Muscle layer of colon (tissue), 2 donors: ENCODE measurements around the gene CDKN1A.

Experiments
- H3K27ac ChIP-seq: one replicate; pipeline ENCODE4 v1.7.0; 2013; ENCODE audit warnings: low read depth, mild to moderate bottlenecking, low read length, moderate library complexity
- H3K27me3 ChIP-seq, 2 donors: one replicate each; pipeline ENCODE4 v1.7.0; 2013; ENCODE audit warnings: low read length in 2 of 2, mild to moderate bottlenecking in 2 of 2; ENCODE audit not compliant: insufficient read depth in 2 of 2, control insufficient read depth in 1 of 2
- H3K36me3 ChIP-seq: one replicate; pipeline ENCODE4 v1.7.0; 2013; ENCODE audit warnings: mild to moderate bottlenecking, low read length; ENCODE audit not compliant: insufficient read depth
- H3K4me1 ChIP-seq: one replicate; pipeline ENCODE4 v1.7.0; 2013; ENCODE audit warnings: mild to moderate bottlenecking, low read length; ENCODE audit not compliant: insufficient read depth
- H3K4me3 ChIP-seq, 2 donors: one replicate each; pipeline ENCODE4 v1.7.0; 2013; ENCODE audit warnings: low read length in 2 of 2, low read depth in 1 of 2, mild to moderate bottlenecking in 1 of 2, moderate library complexity in 1 of 2
- H3K9ac ChIP-seq: one replicate; pipeline ENCODE4 v1.7.0; 2013; ENCODE audit warnings: low read length
- H3K9me3 ChIP-seq: one replicate; pipeline ENCODE4 v1.7.0; 2013; ENCODE audit warnings: mild to moderate bottlenecking, low read length
- donor health status: abdominal sarcoma.
- donor health status: Adenocarcinoma of cecum.

The CDKN1A gene

DNA sequence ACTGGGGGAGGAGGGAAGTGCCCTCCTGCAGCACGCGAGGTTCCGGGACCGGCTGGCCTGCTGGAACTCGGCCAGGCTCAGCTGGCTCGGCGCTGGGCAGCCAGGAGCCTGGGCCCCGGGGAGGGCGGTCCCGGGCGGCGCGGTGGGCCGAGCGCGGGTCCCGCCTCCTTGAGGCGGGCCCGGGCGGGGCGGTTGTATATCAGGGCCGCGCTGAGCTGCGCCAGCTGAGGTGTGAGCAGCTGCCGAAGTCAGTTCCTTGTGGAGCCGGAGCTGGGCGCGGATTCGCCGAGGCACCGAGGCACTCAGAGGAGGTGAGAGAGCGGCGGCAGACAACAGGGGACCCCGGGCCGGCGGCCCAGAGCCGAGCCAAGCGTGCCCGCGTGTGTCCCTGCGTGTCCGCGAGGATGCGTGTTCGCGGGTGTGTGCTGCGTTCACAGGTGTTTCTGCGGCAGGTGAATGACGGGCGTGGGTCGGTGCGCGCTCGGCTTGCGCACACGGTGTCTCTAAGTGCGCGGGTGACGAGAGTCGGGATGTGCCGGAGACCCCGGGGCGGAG, at the start of gene CDKN1A:
Gene CDKN1A, plus strand, starts transcription at position 227 of the 555 bp plus-strand sequence. CDS start 5,388 bp downstream, outside the sequence.
- H3K36me3 ChIP-seq = peaks cover under 1% of the 10 kb centered on the region
- H3K4me1 ChIP-seq = peaks cover 34% of the 10 kb centered on the region
- peak within 1 kb of the TSS; percentile 95 for H3K9ac ChIP-seq
- H3K27ac ChIP-seq = peak within 1 kb of the TSS; percentile 99
- peak within 1 kb of the TSS; percentile 75 to 92 for H3K4me3 ChIP-seq
- H3K9me3 ChIP-seq = no peaks in the 10 kb centered on the region
- H3K27me3 ChIP-seq = no peaks in the 10 kb centered on the region

DNA sequence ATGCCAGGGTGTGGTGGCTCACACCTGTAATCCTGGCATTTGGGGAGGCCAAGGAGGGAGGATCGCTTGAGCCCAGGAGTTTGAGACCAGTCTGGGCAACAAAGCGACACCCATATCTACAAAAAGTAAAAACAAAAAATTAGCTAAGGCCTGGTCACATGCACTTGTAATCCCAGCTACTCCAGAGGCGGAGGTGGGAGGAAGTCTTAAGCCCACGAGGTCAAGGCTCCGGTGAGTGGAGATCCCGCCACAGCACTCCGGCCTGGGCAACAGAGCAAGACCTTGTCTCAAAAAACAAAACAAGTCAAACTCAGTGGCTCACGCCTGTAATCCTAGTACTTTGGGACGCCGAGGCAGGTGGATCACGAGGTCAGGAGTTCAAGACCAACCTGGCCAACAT, 48.7 kb upstream of the CDKN1A start:
- Histone ChIP-seq H3K27ac (no peak overlapping the region), H3K9me3 (no peaks in the 10 kb centered on the region), H3K27me3 (no peaks in the 10 kb centered on the region), H3K4me1 (peaks cover 19% of the 10 kb centered on the region), H3K36me3 (no peaks in the 10 kb centered on the region), H3K4me3 (no peak overlapping the region), H3K9ac (no peak overlapping the region)

DNA sequence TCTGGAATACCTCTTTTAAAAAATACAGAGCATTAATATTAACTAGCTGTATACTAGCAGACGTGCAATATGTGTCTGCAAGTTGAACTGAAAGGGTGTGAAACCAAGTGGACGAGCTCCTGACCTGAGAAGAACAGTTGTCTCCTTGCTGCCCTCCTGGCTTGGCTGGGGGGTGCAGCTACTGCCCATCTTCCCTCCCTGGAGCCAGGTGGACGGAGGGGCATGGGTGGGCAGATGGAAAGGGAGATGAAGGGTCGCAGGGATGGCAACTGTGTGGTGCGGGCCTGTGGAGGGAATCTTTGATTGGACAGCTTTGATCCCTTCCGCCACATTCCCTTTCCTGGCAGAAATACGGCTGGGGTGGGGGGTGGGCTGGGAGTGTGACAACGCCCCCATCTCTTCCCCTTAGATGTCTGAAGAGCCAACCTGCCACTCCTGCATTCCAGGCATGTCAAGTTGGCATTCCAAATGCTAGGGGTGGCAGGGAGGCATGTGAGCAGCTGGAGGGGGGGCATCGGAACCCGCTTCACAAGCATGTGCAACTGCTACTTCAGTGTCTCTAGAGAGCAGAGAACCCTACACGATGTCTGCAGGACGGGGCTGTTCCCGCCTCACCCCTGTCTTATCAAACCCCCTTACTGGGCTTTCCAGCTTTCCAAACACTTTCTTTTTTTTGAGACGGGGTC, 47.0 kb upstream of the CDKN1A start:
- H3K27ac ChIP-seq = no peak overlapping the region
- H3K4me3 ChIP-seq = no peak overlapping the region
- no peaks in the 10 kb centered on the region for H3K36me3 ChIP-seq
- no peaks in the 10 kb centered on the region for H3K27me3 ChIP-seq
- H3K9me3 ChIP-seq = no peaks in the 10 kb centered on the region
- H3K9ac ChIP-seq = no peak overlapping the region
- peaks cover 19% of the 10 kb centered on the region for H3K4me1 ChIP-seq

DNA sequence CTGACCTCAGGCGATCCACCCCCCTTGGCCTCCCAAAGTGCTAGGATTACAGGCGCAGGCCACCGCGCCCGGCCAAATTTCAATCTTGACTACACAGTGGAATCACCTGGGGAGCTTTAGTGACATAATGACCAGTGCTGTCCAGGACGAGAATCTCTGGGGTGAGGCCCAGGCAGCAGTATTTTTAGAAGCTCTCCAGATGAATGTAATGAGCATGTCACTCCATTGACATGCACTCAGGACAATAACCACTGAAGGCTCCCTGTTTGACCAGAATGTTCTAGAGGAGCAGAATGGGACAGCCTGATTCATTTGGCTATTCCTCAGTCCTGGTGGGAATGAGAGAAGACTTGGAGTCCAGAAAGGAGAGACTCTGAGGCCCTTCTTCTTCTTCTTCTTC, 45.1 kb upstream of the CDKN1A start:
- Histone ChIP-seq H3K9me3 (no peaks in the 10 kb centered on the region), H3K27ac (no peak overlapping the region), H3K4me3 (no peak overlapping the region), H3K27me3 (no peaks in the 10 kb centered on the region), H3K36me3 (no peaks in the 10 kb centered on the region), H3K9ac (no peak overlapping the region), H3K4me1 (peaks cover 9% of the 10 kb centered on the region)

DNA sequence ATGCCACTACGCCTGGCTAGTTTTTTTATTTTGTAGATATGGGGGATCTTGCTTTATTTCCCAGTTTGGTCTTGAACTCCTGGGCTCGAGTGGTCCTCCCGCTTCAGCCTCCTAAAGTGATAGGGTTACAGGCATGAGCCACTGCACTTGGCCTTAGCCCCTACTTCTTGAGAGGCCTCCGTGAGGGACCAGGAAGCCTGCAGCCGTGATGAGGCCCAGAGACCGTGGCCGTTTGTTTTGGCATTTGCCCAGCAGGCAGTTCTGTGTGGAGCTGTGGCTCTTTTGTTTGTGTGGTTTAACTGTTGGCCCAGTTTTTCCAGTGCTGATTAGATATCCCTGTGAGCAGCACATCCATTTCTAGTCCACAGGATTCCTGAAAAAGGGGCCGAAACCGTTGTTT, 44.6 kb upstream of the CDKN1A start:
- no peak overlapping the region for H3K9ac ChIP-seq

DNA sequence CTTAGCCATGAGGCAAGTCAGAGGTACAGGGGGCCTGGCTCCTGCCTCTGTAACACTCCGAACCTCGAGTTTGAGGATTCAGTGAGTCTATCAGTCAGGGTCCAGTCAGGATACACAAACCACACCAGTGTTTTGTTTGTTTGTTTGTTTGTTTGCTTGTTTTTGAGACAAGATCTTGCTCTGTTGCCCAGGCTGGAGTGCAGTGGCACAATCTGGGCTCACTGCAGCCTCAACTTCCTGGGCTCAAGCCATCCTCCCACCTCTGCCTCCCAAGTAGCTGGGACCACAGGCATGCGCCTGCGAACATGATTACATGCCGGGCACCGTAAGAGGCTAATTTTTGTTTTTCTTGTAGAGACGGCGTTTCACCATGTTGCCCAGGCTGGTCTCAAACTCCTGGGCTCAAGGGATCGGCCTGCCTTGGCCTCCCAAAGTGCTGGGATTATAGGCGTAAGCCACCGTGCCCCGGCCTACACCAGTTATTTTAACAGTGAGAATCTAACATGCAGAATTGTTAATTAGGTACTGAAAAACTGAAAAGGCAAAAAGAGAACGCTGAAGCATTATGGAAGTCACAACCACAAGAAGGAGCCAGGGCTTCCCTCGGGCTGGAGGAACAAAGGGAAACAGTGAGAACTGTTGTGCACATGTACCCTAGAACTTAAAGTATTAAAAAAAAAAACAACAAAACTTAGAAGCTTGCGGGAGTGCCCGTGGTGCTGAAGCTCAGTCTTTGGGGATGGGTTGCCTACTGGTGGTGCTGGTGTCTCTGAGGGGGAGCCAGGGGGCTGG, 44.0 kb upstream of the CDKN1A start:
- Histone ChIP-seq H3K9ac (no peak overlapping the region), H3K9me3 (no peaks in the 10 kb centered on the region), H3K4me1 (peaks cover 9% of the 10 kb centered on the region), H3K27me3 (no peaks in the 10 kb centered on the region), H3K4me3 (no peak overlapping the region), H3K27ac (no peak overlapping the region), H3K36me3 (no peaks in the 10 kb centered on the region)

More for the DNA sequence above, 44.6 kb upstream of the CDKN1A start:
- H3K4me3 ChIP-seq = no peak overlapping the region
- H3K27me3 ChIP-seq = no peaks in the 10 kb centered on the region
- peaks cover 9% of the 10 kb centered on the region for H3K4me1 ChIP-seq
- H3K36me3 ChIP-seq = no peaks in the 10 kb centered on the region
- H3K9me3 ChIP-seq = no peaks in the 10 kb centered on the region
- H3K27ac ChIP-seq = no peak overlapping the region

DNA sequence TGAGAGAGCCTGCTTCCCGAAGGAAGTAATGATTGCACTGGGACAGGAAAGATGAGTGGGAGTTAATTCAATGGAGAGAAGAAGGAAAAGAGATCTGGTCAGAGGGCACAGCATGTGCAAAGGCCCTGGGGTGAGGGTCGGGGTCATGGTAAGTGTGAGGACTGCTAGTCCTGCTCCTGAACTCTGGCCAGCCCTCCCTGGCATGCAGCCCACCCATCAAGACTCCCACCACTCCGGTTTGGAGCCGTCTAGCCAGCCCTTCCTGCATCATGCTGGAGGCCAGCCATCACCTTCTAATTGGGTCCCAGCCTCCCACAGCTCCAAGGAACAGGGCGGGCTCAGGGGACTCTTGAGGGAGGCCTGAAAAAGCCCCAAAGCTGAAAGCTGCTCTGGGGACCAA, 42.2 kb upstream of the CDKN1A start:
- H3K9ac ChIP-seq = no peak overlapping the region
- no peaks in the 10 kb centered on the region for H3K27me3 ChIP-seq
- H3K36me3 ChIP-seq = no peaks in the 10 kb centered on the region
- peaks cover 9% of the 10 kb centered on the region for H3K4me1 ChIP-seq
- no peaks in the 10 kb centered on the region for H3K9me3 ChIP-seq
- H3K4me3 ChIP-seq = no peak overlapping the region
- no peak overlapping the region for H3K27ac ChIP-seq

DNA sequence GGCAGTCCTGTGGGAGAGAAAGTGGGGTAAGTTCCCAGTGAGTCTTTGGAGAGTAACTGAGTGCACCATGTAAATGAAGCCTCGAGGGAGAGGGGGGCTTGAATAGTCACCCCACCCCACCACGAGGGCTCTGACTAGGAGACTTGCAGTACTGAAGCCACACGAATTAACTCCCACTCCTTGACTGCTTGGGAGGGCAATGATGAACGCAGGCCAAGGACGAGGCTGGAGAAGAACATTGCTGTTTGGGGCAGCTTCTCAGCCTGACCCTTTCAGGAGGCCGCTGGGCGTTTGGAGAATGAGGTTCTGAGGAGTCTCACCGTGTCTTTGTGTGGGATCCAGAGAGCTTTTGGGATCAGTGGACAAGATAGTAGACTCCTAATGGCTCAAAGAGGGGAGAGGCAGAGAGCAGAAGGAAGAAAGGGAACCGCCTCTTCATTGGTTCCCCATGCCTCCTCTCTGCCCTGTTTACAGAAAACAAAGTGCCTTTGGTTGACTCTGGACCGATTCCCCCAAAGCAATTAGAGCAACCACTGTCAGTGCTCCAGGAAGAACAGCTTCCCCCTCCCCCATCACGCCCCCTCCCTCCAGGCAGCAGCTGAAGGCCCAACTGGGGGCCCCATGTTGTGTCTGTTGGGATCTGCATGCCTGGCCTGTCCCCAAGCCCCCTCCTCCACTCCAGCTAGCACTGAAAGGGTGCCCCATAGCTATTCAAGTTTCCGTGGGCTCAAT, 41.7 kb upstream of the CDKN1A start:
- no peak overlapping the region for H3K9ac ChIP-seq
- no peaks in the 10 kb centered on the region for H3K27me3 ChIP-seq
- no peak overlapping the region for H3K27ac ChIP-seq
- H3K9me3 ChIP-seq = no peaks in the 10 kb centered on the region
- H3K4me3 ChIP-seq = no peak overlapping the region
- H3K36me3 ChIP-seq = no peaks in the 10 kb centered on the region
- H3K4me1 ChIP-seq = peaks cover 9% of the 10 kb centered on the region

DNA sequence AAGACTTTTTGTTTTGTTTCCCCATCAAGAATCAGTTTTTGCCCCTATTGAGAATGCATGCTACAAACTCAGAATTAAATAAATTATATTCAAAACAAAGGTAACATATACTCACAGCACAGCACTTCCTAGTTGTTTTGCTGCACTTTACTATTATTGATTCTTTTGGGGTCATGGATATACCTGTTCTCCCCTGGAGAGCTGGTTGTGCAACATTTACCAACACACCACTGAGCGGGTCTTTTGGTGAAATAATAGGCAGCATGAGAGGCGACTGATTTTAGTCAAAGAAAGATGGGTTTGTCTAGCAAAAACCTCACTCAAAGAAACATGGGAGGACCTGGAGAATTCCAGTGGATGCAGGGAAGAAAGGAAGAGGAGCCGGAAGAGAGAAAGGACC, 39.9 kb upstream of the CDKN1A start:
- Histone ChIP-seq H3K27me3 (no peaks in the 10 kb centered on the region), H3K27ac (no peak overlapping the region)

DNA sequence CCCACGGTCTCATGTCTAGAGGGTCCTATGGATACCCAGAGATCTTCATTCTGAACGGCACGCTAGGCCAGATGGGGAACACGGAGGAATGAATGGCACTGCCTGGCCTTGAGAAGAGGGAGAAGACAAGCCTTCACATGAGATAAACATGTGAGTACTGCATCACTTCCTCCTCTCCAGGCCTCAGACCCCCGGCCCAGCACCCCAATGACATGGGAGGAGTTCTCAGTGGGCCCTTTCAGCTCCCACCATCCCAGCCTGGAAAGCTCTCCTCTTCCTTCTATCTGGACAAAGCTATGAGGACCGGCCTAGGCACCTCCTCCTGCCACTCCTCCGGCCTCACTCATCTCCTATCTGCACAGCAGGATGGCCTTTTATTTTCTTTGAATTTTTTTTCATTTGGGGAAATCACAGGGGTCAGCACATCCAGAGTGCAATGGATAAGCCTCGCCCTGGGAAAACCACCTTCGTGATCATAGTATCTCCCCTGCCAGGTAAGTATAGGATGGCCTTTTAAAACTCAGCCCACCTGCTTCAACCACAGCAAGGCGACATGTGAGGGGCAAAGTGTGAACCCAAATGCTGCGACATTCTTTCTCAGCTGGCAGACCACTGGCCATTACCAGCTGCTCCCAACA, 39.2 kb upstream of the CDKN1A start:
- H3K4me3 ChIP-seq = no peak overlapping the region
- no peak overlapping the region for H3K9ac ChIP-seq
- peaks cover 17% of the 10 kb centered on the region for H3K4me1 ChIP-seq

More for the DNA sequence above, 39.9 kb upstream of the CDKN1A start:
- no peaks in the 10 kb centered on the region for H3K9me3 ChIP-seq
- H3K36me3 ChIP-seq = no peaks in the 10 kb centered on the region
- H3K9ac ChIP-seq = no peak overlapping the region
- no peak overlapping the region for H3K4me3 ChIP-seq
- peaks cover 18% of the 10 kb centered on the region for H3K4me1 ChIP-seq

DNA sequence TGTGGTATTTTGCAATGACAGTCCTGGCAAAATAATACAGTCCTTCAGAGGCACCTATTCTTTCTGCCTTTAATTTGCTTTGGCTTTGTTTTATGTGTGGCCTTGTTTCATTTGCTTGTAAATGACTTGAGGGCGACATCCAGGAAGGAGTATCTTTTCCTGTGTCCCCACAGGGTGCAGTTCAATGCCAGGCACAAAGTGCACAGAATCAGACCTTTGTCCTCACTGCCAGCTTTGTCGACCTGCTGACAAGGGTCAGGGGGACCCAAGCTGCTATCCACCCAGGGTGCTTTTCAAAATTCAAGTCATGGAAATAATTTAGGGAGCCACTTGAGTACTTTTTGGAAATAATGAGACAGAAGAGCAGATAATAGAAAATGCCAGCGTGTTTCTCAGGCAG, 37.0 kb upstream of the CDKN1A start:
- H3K9ac ChIP-seq = no peak overlapping the region
- H3K9me3 ChIP-seq = no peaks in the 10 kb centered on the region
- H3K27ac ChIP-seq = no peak overlapping the region
- H3K36me3 ChIP-seq = no peaks in the 10 kb centered on the region
- H3K27me3 ChIP-seq = no peaks in the 10 kb centered on the region
- no peak overlapping the region for H3K4me3 ChIP-seq
- peaks cover 15% of the 10 kb centered on the region for H3K4me1 ChIP-seq

More for the DNA sequence above, 39.2 kb upstream of the CDKN1A start:
- Histone ChIP-seq H3K27ac (no peak overlapping the region), H3K36me3 (no peaks in the 10 kb centered on the region), H3K27me3 (no peaks in the 10 kb centered on the region), H3K9me3 (no peaks in the 10 kb centered on the region)
